ENCODE measurements around the gene FAM210A. TPM values are rescaled to one million over a fixed set of nuclear protein-coding genes. Genes with fewer than 3 reads are reported as not detected.

FAM210A gene
- total RNA-seq, 1 experiment from 2014 or later, result 29.3 TPM

GRCh38 chr18:13620206-13620672 lies 106.1 kb downstream of the FAM210A start:
- intact Hi-C loops (cut with micrococcal nuclease; ENCODE audit: unreplicated experiment), result loop anchor here (1.0 kb wide), 1 partner anchor 33 kb away; no protein-coding TSS in a partner anchor
- no peak for DNase-seq

GRCh38 chr18:13619505-13620205 lies 106.7 kb downstream of the FAM210A start:
- H4K20me1 ChIP-seq (ENCODE audit: insufficient read depth), result no peaks in the 10 kb centered on the region
- CTCF ChIA-PET, result no interaction called here
- no peaks in the 10 kb centered on the region for H3K9me3 ChIP-seq (ENCODE audit: insufficient read depth, low read depth)
- TF ChIP-seq CTCF (conservative IDR thresholded peaks at IDR 0.05) (no peak), EZH2 (IDR thresholded peaks at IDR 0.05; ENCODE audit: low read depth) (no peak)
- no peak overlapping the region for H2AFZ ChIP-seq
- H3K4me1 ChIP-seq (replicated peaks; ENCODE audit: insufficient read depth), result no peaks in the 10 kb centered on the region
- no peak overlapping the region for H3K27ac ChIP-seq
- no TSS peak for BruUV-seq (replicated peaks)
- no peak overlapping the region for H3K4me3 ChIP-seq
- no peaks in the 10 kb centered on the region for H3K36me3 ChIP-seq (ENCODE audit: low read depth)
- POLR2A ChIA-PET (ENCODE audit: unreplicated experiment), result no interaction called here
- no peak for DNase-seq
- intact Hi-C loops (cut with micrococcal nuclease; ENCODE audit: unreplicated experiment), result loop anchor here (1.0 kb wide), 1 partner anchor 32 kb away; no protein-coding TSS in a partner anchor
- peaks cover 93% of the 10 kb centered on the region for H3K27me3 ChIP-seq (ENCODE audit: insufficient read depth, low read depth)
- H3F3A ChIP-seq (ENCODE audit: insufficient read depth, low read depth), result no peaks in the 10 kb centered on the region
- H3K9me2 ChIP-seq (ENCODE audit: insufficient read depth), result no peaks in the 10 kb centered on the region
- no peak overlapping the region for H3K4me2 ChIP-seq
- H3K79me2 ChIP-seq (ENCODE audit: low read depth), result no peaks in the 10 kb centered on the region

More at GRCh38 chr18:13620206-13620672, 106.1 kb downstream of the FAM210A start:
- Histone ChIP-seq H3K27ac (no peak overlapping the region), H3K9me2 (ENCODE audit: insufficient read depth) (no peaks in the 10 kb centered on the region), H3K4me1 (replicated peaks; ENCODE audit: insufficient read depth) (no peaks in the 10 kb centered on the region), H3K79me2 (ENCODE audit: low read depth) (no peaks in the 10 kb centered on the region), H3K4me3 (no peak overlapping the region), H3F3A (ENCODE audit: insufficient read depth, low read depth) (no peaks in the 10 kb centered on the region), H3K4me2 (no peak overlapping the region), H2AFZ (no peak overlapping the region), H4K20me1 (ENCODE audit: insufficient read depth) (no peaks in the 10 kb centered on the region), H3K9me3 (ENCODE audit: insufficient read depth, low read depth) (no peaks in the 10 kb centered on the region), H3K27me3 (ENCODE audit: insufficient read depth, low read depth) (peaks cover 93% of the 10 kb centered on the region), H3K36me3 (ENCODE audit: low read depth) (no peaks in the 10 kb centered on the region)
- POLR2A ChIA-PET (ENCODE audit: unreplicated experiment), result no interaction called here
- no peak for TF ChIP-seq EZH2 (IDR thresholded peaks at IDR 0.05; ENCODE audit: low read depth)
- TF ChIP-seq CTCF (conservative IDR thresholded peaks at IDR 0.05), result no peak
- CTCF ChIA-PET, result no interaction called here
- BruUV-seq (replicated peaks), result no TSS peak

GRCh38 chr18:13618760-13619438 lies 107.5 kb downstream of the FAM210A start:
- DNase-seq, result no peak
- ChIA-PET POLR2A (ENCODE audit: unreplicated experiment) (no interaction called here), CTCF (no interaction called here)
- Histone ChIP-seq H3K4me1 (replicated peaks; ENCODE audit: insufficient read depth) (no peaks in the 10 kb centered on the region), H3K27me3 (ENCODE audit: insufficient read depth, low read depth) (peaks cover 93% of the 10 kb centered on the region), H3F3A (ENCODE audit: insufficient read depth, low read depth) (no peaks in the 10 kb centered on the region), H3K4me3 (no peak overlapping the region), H3K9me2 (ENCODE audit: insufficient read depth) (no peaks in the 10 kb centered on the region), H3K79me2 (ENCODE audit: low read depth) (no peaks in the 10 kb centered on the region), H2AFZ (no peak overlapping the region), H3K27ac (no peak overlapping the region), H3K9me3 (ENCODE audit: insufficient read depth, low read depth) (no peaks in the 10 kb centered on the region), H3K4me2 (no peak overlapping the region), H3K36me3 (ENCODE audit: low read depth) (no peaks in the 10 kb centered on the region), H4K20me1 (ENCODE audit: insufficient read depth) (no peaks in the 10 kb centered on the region)
- no TSS peak for BruUV-seq (replicated peaks)
- intact Hi-C loops (cut with micrococcal nuclease; ENCODE audit: unreplicated experiment), result no loop called here
- TF ChIP-seq EZH2 (IDR thresholded peaks at IDR 0.05; ENCODE audit: low read depth) (no peak), CTCF (conservative IDR thresholded peaks at IDR 0.05) (no peak)
